Measurements from ENCODE around the gene SLC25A19.
"Not testable (repeated sequence)": the region's sequence is repeated elsewhere in the genome, so short reads cannot be mapped to it uniquely, and the experiment has no call there.

The SLC25A19 gene

DNA sequence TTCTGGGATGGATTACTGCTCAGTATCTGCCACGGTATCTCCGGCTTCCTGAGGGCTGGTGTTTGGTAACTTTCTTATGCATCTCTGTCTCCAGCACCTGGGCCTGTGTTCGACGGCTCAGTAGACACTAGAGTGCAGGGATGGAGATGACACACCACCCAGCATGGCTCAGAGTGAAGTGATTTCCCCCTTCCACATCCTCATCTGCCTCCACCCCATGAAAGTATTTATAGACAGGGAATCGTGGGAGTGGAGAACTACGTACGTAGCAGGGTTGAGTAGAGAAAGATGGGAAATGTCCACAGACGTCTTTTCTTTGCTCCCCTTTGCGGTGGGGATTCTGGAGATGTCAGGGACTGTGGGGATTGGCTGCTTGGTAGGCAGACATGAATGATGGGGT is 11.8 kb upstream of the SLC25A19 start:
- DNase-seq, result peak in 1 of 2 donors; percentile 24

DNA sequence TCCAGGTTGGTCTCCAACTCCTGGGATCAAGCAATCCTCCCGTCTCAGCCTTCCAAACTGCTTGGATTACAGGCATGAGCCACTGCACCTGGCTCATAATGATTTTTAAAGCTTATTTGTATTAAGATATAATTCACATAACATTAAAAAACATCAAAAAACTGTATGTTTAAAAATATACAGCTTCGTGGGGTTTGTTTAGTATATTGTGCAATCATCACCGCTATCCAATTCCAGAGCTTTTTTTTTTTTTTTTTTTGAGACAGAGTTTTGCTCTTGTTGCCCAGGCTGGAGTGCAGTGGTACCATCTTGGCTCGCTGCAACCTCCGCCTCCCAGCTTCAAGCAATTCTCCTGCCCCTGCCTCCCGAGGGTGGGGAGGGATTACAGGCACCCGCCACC is 11.0 kb upstream of the SLC25A19 start:
- no peak for DNase-seq

DNA sequence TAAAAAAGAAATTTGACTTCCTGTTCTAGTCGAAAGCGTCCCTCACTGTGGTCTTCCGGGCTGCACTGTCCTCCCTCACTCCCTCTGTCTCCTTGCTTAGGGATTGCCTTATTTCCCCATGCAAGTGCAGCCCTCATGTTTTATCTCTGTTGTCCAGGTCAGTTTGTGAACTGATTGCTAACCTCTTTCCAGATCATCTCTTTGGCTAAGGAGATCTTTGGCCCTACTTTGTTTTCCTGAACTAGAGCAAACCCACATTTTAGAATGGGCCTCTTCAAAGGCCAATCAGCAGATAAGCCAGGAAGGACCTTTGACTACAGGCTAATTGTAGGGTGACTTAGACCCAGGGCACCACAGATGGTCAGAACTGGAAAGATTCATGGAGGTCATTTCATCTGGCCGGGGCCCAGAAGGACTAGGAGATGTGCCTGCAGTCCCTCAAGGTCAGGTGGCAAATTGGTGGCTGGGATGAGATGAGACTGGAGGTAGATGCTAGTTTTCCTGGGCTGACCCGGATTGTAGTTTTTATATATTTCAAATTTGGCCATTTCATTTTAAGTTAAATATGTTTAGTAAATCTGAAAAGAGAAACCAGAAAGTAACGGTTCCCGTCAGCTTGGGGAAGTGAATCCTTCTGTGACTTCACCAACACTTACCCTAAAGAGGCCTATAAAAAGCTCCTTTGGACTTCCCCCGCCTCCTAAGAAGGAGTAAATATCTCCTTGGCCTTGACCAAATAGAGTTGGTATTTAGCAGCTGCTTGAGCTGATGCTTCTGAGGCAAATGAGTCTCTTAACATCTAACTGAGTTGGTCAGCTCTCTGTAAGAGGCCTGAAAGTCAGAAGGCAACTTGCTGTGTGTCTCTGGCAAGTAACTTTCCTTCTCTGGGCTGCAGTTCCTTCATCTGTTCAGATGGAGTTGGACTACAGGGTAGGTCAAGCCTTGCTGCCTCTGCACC is 6.2 kb upstream of the SLC25A19 start:
- DNase-seq, result peak; percentile 42 to 68

DNA sequence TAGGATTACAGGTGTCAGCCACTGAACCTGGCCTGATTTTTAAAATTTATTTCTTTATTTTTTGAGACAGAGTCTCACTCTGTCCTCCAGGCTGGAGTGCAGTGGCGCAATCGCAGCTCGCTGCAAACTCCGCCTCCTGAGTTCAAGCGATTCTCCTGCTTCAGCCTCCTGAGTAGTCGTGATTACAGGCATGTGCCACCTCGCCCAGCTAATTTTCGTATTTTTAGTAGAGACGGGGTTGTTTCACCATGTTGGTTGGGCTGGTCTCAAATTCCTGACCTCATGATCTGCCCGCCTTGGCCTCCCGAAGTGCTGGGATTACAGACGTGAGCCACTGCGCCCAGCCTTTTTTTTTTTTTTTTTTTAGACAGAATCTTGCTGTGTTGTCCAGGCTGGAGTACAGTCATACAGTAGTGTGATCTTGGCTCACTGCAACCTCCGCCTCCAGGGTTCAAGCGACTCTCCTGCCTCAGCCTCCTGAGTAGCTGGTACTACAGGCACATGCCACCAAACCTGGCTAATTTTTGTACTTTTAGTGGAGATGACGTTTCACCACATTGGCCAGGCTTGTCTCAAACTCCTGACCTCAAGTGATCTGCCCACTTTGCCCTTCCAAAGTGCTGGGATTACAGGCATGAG is 3.7 kb upstream of the SLC25A19 start:
- peak in 1 of 2 donors; percentile 37 for DNase-seq

DNA sequence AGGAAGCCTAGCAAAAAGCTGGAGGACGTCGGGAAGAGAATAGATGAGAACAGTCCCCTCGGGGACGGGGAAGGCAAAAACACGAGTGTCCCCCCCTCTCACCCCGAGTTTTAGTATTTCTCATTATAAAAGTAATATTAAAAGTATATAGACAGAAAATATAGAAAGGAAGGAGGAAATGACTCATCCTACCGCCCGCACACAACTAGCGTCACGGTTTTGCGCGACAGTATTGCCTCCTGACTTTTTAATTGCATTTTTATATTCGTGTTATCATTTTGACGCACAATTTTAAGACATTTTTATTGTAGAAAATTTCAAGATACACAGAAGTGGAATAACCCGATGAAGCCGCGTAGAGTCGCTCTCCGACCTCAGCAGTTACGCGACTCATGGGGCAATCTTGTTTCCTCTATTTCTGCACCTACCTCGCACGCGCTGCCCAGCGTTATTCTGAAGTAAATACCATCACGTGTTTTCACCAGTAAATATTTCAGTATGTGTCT is 652 bp upstream of the SLC25A19 start:
- DNase-seq, result peak; percentile 66 to 78

DNA sequence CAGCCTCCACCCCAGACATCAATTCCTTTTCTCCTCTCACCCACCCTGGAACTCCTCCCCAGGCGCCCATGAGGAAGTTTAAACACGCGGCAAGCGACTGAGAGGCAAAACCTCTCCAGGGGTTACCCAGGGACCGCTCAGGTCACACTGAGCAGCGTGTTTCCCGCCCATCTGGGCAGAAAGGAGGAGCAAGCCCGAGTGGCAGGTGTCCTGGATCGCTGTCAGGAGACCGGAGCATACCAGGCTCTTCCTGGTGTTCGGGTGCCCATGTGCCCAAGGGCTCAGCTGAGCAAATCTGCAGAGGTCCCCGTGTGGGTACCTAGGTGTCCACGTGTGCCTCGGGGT is 491 bp downstream of the SLC25A19 start:
- peak in 1 of 2 donors; percentile 27 for DNase-seq

DNA sequence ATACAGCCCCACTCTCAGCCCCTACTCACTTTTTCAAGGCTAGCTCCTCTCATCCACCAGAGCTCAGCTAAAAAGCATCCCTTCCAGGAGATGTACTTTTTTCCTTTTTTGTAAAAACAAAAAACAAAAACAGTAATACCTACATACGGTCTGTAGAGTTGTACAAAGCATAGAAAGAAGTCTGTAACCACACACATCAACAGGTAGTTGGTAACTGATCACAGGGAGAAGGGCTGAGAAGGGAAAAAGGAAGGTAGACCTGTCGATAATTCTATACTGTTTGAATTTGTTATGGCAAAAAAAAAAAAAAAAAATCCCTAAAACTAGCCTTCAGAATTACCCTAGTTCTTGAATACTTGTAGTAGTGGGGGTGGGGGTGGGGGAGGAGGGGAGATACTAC is 874 bp downstream of the SLC25A19 start:
- DNase-seq, result no peak

DNA sequence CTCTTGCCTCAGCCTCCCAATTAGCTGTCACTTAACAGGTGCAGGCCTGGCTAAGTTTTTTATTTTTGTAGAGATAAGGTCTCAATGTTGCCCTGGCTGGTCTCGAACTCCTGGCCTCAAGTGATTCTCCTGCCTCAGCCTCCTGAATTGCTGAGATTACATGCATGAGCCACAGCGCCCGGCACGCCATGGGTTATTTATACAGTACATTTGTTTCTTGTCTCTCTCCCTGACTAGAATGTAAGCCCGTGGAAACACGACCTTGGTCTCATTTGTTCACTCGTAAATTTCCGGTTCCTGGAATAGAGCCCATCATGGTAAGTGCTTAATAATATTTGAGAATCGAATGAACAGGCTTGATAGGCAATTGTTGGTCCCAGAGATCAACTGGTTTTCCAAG is 2.0 kb downstream of the SLC25A19 start:
- DNase-seq, result no peak

DNA sequence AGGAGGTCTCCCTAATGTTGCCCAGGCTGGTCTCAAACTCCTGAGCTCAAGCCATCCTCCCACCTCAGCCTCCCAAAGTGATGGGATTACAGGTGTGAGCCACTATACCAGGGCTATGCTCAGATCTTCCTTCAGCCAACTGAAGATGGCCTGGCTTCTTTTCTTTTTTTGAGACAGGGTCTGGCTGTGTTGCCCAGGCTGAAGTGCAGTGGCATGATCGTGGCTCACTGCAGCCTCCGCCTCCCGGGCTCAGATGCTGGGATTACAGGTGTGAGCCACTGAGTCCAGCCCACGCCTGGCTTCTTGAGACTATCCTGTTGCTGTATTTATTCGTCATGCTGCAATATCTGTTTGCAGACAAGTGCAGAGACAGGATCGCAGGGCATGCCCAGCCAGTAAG is 4.1 kb downstream of the SLC25A19 start:
- no peak for DNase-seq

DNA sequence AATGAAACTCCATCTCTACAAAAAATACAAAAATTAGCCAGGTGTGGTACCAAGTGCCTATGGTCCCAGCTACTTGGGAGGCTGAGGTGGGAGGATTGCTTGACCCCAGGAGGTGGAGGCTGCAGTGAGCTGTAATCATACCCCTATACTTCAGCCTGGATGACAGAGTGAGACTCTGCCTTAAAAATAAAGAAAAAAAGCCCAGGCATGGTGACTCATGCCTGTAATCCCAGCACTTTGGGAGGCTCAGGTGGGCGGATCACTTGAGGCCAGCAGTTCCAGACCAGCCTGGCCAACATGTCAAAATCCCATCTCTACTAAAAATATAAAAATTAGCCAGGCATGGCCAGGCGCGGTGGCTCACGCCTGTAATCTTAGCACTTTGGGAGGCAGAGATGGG is 9.0 kb downstream of the SLC25A19 start:
- not testable (repeated sequence) for DNase-seq

DNA sequence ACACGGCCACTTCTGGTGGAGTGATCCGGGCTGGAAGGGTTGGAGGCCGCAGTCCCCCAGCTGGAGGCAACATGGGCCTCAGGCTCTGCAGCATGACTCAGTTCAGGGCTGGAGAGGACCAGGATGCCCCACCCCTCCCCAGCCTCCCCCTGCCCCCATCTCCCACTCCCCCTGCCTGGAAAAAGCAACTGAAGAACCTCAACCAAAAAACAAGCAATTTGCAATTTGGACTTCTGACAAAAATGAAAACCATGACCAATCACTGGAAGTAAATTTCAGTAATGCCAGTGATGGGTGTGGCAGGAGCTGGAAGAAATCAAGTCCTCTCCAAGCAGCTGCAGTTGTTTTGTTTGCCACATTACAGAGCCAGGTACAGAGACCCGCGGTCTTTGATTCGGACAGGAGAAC is 11.6 kb downstream of the SLC25A19 start:
- DNase-seq, result no peak

DNA sequence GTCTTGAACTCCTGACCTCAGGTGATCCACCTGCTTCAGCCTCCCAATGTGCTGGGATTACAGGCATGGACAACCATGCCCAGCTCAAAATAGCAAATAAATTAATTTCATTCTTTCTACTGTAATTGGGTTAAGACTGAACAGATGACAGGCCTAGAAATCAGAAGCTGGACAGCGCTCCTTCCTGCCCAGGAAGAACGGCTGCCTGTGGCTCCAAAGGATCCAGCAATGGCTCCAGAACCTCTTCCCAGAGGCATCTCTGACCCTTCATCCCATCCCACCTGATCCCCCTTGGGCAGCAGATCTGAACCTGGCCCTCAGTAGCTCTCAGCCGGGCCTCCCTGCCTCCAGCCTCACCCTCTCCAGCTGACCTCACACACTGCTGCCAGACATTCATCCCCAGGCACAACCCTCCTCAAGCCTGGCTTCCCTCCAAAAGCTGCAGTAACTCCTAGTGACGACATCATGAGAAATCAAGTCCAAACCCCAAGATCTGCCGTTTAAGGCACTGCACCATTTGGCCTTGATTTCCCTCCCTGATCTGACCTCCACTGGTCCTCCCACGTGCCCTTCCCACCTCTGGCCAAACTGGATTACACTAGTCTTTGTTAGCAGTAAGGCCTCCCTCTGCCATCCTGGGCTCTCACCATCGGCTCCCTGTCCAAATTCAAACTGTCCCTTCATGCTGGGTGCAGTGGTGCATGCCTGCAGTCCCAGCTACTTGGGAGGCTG is 15.1 kb downstream of the SLC25A19 start:
- no peak for DNase-seq

DNA sequence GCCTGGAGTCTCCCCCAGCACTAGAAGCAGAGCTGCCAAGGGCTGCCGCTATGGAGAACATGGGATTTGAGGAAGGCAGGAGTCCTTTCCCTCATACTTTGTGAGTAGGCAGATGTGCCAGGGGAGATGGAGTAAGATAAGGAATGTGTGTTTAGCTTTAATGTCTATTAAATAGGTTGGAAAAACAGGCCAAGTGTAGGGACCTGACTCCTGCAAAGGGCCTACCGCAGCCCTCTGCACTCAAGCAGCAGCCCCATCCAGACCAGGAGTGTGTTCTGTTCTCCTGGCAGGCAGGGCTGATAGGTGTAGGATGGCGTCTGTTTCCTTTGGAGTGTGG is 16.4 kb downstream of the SLC25A19 start:
- DNase-seq, result no peak

DNA sequence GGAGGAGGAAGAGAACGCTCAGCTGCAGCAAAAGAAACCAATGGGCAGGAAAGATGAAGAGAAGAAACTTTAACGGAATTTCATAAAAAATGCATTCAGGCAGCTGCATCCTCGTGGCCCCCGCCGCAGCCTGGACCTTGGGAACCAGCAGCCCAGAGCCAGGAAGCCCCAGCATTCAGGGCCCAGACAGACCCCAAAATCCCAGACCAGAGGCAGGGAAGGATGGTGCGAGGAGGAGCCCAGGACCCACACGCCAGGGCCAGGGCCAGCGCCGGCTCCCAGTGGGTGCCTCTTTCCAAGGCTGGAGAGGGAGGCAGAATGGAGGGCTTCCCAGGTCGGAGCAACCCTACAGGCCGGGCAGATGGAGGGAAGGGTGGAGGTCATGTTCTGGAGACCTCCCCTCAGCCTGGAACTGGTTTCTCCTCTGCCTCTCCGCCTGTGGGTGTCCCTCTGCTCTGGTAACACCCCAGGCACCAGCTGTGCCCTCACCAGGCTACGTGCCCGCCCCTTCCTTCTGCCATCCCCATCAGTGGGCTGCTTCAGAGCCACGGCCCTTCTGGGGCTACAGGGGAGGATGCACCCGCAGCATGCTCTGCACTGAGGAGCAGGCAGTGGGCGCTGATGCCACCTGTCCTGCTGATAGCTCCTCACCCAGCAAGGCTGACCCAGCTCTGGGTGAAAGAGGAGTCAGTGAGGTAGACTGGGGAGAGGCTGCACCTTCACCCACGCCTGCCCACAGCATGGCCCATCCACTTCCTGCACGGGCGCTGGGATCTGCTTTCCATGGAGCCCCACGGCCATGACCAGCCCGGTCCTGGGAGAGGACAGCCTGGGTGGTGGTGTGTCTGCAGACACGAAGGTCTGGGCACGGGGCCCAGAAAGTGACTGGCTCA is 17.0 kb downstream of the SLC25A19 start:
- DNase-seq, result no peak

DNA sequence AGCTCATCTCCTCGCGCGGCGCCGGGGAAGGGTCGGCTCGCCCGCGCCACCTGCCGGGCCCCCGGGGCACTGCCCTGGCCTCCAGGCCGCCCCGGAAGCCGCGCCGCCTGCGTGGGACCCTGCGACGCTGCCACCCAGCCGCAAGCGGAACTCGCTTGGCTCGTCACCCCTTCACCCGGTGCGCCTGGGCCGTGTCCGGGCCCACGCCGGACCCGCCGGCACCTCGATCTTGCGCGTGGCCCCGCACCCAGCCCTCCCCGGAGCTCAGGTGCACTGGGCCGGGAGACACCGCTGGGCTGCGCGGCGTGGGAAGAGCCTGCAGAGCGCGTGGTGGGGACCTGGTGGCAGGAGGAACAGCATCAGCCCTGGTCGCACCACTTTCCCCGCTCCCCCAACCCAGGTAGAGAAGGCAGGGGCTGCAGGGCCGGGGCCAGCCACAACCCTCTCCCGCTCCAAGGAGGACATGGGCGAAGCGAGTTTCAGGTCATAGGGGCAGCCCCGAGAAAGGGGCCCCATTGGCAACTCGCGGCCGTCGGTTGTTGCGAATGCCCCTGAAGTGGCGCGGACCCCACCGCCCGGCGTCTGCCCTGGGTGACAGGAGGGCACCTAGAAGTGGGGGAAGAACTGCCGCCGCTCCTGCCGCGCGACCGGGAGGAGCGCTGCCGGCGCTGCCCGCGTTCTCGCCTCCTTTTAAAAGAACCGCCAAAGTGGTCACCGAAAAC is 17.8 kb downstream of the SLC25A19 start:
- peak; percentile 87 to 89 for DNase-seq

DNA sequence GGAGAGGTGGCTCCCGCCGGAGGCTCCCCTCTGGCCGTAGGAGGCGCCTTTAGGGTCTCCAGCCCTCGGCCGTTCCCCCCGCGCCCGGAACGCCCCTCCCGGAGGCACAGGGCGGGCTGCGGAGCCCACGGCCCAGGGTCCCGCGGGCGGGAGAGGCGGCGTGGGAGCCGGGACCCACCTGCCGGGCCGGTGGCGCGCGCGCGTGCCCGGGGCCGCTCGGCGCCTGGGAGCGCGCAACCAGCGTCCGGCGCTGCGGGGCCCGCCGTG is 18.3 kb downstream of the SLC25A19 start, which contains the start of gene MIF4GD:
Gene MIF4GD (minus strand): TSS at position 266 of the 267 bp plus-strand sequence. CDS start 1,036 bp downstream, outside the sequence.
- no peak for DNase-seq

DNA sequence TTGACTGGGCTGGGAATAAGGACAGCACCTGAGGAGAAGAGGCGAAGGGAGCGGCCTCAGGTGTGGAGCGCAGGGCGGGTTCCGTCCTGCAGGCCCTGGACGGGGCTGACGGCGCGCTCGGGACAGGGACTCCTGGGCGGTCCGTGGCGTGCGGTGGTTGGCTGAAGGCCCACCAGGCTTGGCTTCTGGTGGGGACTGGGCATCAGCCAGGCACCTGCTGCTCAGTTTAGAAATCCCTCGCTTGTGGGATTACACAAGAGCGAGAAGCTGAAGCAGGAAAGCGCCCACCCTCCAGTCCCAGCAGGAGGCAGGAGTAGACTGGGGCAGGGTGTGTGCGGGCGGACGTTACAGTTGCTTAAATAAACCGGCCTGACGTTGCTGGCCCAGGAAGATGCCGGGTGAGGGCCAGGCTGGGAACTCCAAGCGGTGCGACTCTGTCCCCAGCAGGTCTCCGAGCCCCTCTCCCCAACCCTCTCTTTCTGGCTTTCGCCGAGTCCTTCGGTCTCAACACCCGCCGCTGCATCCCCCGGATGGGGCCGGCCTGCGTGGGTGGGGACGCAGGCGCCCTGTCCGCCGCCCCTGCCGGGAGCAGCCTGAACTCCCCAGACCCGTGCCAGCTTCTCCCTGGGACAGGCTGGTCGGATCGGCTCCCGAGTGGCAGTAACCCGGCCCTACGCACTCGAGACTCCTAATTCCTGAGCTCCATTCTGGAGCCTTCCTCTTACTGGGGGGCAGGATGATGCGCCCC is 18.8 kb downstream of the SLC25A19 start:
- peak; percentile 47 to 52 for DNase-seq

DNA sequence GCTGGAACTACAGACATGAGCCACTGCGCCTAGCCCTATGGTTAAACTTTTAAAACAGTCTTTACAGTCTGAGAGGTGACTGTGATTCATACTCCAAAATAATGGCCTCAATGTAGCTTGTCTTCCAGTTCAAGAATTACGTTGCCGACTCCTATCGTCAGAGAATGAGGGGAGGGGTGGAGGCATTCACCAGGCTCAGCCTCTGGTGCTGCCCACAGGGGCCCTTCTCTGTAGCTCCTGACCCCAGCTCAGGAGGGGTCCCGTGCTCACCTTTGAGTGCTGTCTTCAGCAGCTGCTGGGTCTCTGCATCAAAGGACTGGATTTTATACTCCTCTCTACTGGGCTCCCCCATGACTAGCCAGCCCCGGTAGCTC is 19.4 kb downstream of the SLC25A19 start:
- no peak for DNase-seq

DNA sequence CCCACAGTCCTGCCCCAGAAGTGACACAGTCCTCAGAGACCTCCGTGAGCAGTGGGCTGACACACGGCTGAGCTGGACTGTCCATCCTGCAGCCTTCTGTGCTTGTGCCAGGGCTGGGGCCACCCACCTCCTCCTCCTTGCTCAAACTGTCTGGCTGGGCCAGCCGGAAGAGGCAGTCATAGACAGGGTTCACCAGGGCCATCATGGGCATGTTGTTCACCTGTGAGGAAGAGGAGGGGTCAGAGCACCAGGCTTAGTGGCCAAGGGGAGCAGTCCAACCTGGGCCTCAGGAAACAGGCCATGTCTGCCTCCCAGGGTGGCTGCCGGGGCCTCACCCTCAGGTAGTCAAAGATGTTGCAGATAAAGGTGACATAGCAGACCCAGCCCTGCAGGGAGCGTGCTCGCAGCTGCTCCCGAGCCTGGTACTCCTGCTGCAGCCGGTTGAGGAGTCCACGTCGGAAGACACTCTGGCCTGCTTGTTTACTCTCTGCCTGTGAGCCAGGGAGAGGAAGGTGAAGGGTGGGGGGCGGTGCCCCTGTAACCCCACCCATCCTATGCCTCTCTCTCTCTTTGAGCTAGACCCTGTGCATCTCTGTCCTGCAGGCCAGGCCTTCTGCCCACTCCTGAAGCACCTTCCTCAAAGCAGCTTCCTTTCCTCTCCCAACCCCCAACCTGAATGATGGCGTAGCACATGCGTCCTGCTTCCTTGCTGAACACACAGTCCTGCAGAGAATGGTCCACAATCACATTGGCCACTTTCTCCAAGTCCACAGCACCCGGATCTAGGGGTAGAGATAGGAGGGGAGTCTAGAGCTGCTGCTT is 21.6 kb downstream of the SLC25A19 start:
- no peak for DNase-seq

DNA sequence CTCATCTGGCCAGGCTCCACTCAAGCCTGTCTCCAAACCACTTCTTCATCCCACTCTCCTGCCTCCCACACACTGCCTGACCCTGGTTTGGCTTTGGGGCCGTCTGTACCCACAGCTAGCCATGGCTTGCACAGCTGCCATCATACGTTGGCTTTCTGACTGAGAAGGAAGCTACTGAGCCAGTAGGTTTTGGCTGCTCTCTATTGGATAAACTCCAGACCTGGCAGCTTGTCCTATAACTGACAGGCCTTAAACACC is 22.2 kb downstream of the SLC25A19 start:
- DNase-seq, result no peak

Data from CD4-positive, alpha-beta T cell treated with Interleukin-4 for 1 hour (primary cell).